Activated T-cell treated with anti-CD3 and anti-CD28 coated beads, Interleukin-2, amount 50 U/mL, for 48 hours (primary cell): ENCODE data around the gene RALGAPB.
"Not testable (repeated sequence)": the region's sequence is repeated elsewhere in the genome, so short reads cannot be mapped to it uniquely, and the experiment has no call there.

ENCODE experiments used
- DNase-seq, 2 experiments: peaks; one replicate each; pipeline ENCODE4 v3.0.0-alpha.2; 2020

RALGAPB gene

GRCh38 chr20:38589967-38590675 lies 117.5 kb downstream of the RALGAPB start:
- DNase-seq = no peak

GRCh38 chr20:38590676-38591473 lies 118.2 kb downstream of the RALGAPB start:
- no peak for DNase-seq

GRCh38 chr20:38591474-38592410 lies 119.1 kb downstream of the RALGAPB start:
- DNase-seq = no peak

- not testable (repeated sequence) for DNase-seq
These were observed 119.8 kb downstream of the RALGAPB start for GRCh38 chr20:38592411-38592790.

GRCh38 chr20:38594281-38594680 lies 121.6 kb downstream of the RALGAPB start:
- not testable (repeated sequence) for DNase-seq

GRCh38 chr20:38595886-38596285 lies 123.2 kb downstream of the RALGAPB start:
- DNase-seq = not testable (repeated sequence)

- DNase-seq = no peak
These were observed 126.8 kb downstream of the RALGAPB start for GRCh38 chr20:38599410-38599882.

- no peak for DNase-seq
These were observed 127.4 kb downstream of the RALGAPB start for GRCh38 chr20:38600057-38600456.

- peak; percentile 48 to 53 for DNase-seq
These were observed 128.9 kb downstream of the RALGAPB start, which contains the start of gene ARHGAP40 for GRCh38 chr20:38601216-38602184. ARHGAP40 (plus strand) TSS chr20:38601809.

GRCh38 chr20:38602185-38602581 lies 129.5 kb downstream of the RALGAPB start:
- DNase-seq = no peak

- DNase-seq = no peak
These were observed 130.6 kb downstream of the RALGAPB start for GRCh38 chr20:38603286-38603685.

- DNase-seq = no peak
These were observed 132.2 kb downstream of the RALGAPB start for GRCh38 chr20:38604873-38605303.

- DNase-seq = no peak
These were observed 134.7 kb downstream of the RALGAPB start for GRCh38 chr20:38607351-38607750.

- no peak for DNase-seq
These were observed 135.5 kb downstream of the RALGAPB start for GRCh38 chr20:38608188-38608587.

- DNase-seq = no peak
These were observed 137.2 kb downstream of the RALGAPB start for GRCh38 chr20:38609815-38610214.

GRCh38 chr20:38610521-38610920 lies 137.9 kb downstream of the RALGAPB start:
- DNase-seq = no peak

- DNase-seq = no peak
These were observed 140.3 kb downstream of the RALGAPB start for GRCh38 chr20:38612751-38613515.

GRCh38 chr20:38615283-38615682 lies 142.6 kb downstream of the RALGAPB start:
- no peak for DNase-seq

GRCh38 chr20:38616457-38616856 lies 143.8 kb downstream of the RALGAPB start:
- DNase-seq = no peak

GRCh38 chr20:38617011-38617829 lies 144.6 kb downstream of the RALGAPB start:
- DNase-seq = no peak
